ENCODE data around the gene AUP1.

AUP1 gene

DNA sequence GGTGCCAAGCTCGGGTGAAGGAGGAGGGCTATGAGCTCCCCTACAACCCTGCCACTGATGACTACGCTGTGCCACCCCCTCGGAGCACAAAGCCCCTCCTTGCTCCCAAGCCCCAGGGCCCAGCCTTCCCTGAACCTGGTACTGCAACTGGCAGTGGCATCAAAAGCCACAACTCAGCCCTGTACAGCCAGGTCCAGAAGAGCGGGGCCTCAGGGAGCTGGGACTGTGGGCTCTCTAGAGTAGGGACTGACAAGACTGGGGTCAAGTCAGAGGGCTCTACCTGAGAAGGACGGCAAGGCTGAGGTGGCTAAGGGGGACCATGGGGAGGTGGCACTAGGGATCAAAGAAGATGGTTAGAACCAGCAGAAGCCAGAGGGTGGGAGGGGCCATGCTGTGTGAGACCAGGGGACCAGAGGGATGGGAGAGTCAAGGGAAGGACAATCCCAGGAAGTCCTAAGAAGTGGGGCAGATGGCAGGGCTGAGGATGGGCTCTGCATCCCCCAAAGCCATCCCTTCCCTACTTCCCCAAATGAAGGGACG lies 27.4 kb upstream of the AUP1 start:
- no peak overlapping the region for H3K4me3 ChIP-seq (ENCODE audit: extremely low read depth, insufficient read depth, low read length, poor library complexity, severe bottlenecking)
- H3K36me3 ChIP-seq (ENCODE audit: control insufficient read depth, insufficient read depth, low read length), result peaks cover 13% of the 10 kb centered on the region
- H3K27ac ChIP-seq (ENCODE audit: low read depth, low read length, severe bottlenecking), result no peak overlapping the region
- WGBS, 2 experiments (ENCODE audit: insufficient coverage in 2 of 2), result 95 to 100% methylated on average over 2 to 5 of the region's 6 CpGs
- H3K9me3 ChIP-seq (ENCODE audit: control insufficient read depth, low read length), result no peaks in the 10 kb centered on the region
- peaks cover 10% of the 10 kb centered on the region for H3K4me1 ChIP-seq (ENCODE audit: control insufficient read depth, insufficient read depth, low read length, poor library complexity, severe bottlenecking)

DNA sequence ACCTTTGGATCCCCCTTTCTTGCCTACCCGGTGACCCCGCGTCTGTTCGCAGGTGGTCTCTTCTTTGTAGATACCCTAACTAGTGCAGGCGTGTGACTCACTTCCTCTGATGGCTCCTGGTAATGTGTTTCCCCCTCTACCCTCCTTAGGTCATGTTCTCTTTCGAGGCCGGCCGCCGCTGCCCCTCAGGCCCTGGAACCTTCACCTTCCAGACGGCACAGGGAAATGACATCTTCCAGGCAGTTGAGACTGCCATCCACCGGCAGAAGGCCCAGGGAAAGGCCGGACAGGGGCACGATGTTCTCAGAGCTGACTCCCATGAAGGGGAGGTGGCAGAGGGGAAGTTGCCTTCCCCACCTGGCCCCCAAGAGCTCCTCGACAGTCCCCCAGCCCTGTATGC lies 26.7 kb upstream of the AUP1 start:
- WGBS, 2 experiments (ENCODE audit: insufficient coverage in 2 of 2), result 81 to 87% methylated on average over 10 to 14 of the region's 14 CpGs
- H3K27ac ChIP-seq (ENCODE audit: low read depth, low read length, severe bottlenecking), result no peak overlapping the region

DNA sequence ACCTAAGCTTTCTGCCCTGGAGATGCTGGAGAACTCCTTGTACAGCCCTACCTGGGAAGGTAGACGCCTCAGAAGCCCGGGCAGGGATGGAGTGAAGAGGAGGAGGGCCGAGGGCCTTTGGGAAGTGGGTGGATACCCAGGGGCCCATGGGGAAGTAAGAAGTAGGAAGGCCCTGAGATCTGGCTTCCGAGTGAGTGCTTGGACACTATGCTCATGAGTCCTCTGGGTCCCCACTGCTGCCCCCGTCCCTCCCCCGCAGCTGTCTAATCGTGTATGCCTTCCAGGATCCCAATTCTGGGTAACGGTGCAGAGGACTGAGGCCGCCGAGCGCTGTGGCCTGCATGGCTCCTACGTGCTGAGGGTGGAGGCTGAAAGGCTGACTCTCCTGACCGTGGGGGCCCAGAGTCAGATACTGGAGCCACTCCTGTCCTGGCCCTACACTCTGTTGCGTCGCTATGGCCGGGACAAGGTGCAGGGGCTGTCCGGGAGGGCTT lies 26.2 kb upstream of the AUP1 start:
- peaks cover 10% of the 10 kb centered on the region for H3K4me1 ChIP-seq (ENCODE audit: control insufficient read depth, insufficient read depth, low read length, poor library complexity, severe bottlenecking)
- 63 to 71% methylated on average over 15 of the region's 17 CpGs for WGBS, 2 experiments (ENCODE audit: insufficient coverage in 2 of 2)
- H3K36me3 ChIP-seq (ENCODE audit: control insufficient read depth, insufficient read depth, low read length), result peaks cover 24% of the 10 kb centered on the region
- no peaks in the 10 kb centered on the region for H3K9me3 ChIP-seq (ENCODE audit: control insufficient read depth, low read length)
- no peak overlapping the region for H3K27ac ChIP-seq (ENCODE audit: low read depth, low read length, severe bottlenecking)
- H3K4me3 ChIP-seq (ENCODE audit: extremely low read depth, insufficient read depth, low read length, poor library complexity, severe bottlenecking), result peak overlapping the region; percentile 76

More for the DNA sequence above, 26.7 kb upstream of the AUP1 start:
- no peak overlapping the region for H3K4me3 ChIP-seq (ENCODE audit: extremely low read depth, insufficient read depth, low read length, poor library complexity, severe bottlenecking)
- peaks cover 21% of the 10 kb centered on the region for H3K36me3 ChIP-seq (ENCODE audit: control insufficient read depth, insufficient read depth, low read length)
- peaks cover 10% of the 10 kb centered on the region for H3K4me1 ChIP-seq (ENCODE audit: control insufficient read depth, insufficient read depth, low read length, poor library complexity, severe bottlenecking)
- no peaks in the 10 kb centered on the region for H3K9me3 ChIP-seq (ENCODE audit: control insufficient read depth, low read length)

DNA sequence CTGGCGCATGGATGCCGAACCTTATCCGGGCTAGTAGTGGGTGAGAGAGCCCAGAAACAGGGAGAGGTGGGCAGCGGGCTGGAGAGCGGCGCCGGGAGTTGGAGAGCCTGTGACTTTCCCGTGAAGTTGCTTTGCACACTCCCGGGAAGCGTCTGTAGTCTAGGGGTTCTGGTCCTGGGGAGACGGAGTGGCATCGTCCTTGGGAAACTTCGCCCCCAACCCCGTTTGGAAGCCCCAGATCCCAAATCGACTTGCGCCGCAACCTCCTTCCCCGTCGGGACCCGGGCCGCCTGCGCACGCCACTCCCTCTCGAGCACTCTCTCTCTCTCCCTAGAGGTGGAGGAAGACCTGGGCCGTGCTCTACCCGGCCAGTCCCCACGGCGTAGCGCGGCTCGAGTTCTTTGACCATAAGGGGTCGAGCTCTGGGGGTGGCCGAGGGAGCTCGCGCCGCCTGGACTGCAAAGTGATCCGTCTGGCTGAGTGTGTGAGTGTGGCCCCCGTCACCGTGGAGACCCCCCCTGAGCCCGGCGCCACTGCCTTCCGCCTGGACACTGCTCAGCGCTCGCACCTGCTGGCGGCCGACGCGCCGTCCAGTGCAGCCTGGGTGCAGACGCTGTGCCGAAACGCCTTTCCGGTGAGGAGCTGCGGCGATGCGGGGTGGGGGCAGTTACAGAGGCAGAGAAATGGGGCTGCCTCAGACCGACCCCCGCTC lies 25.5 kb upstream of the AUP1 start:
- WGBS, 2 experiments (ENCODE audit: insufficient coverage in 2 of 2), result 1% methylated on average over 28 to 40 of the region's 58 CpGs
- no peaks in the 10 kb centered on the region for H3K9me3 ChIP-seq (ENCODE audit: control insufficient read depth, low read length)
- H3K4me1 ChIP-seq (ENCODE audit: control insufficient read depth, insufficient read depth, low read length, poor library complexity, severe bottlenecking), result peaks cover 10% of the 10 kb centered on the region
- H3K36me3 ChIP-seq (ENCODE audit: control insufficient read depth, insufficient read depth, low read length), result peaks cover 31% of the 10 kb centered on the region
- peak overlapping the region; percentile 76 for H3K4me3 ChIP-seq (ENCODE audit: extremely low read depth, insufficient read depth, low read length, poor library complexity, severe bottlenecking)
- no peak overlapping the region for H3K27ac ChIP-seq (ENCODE audit: low read depth, low read length, severe bottlenecking)

DNA sequence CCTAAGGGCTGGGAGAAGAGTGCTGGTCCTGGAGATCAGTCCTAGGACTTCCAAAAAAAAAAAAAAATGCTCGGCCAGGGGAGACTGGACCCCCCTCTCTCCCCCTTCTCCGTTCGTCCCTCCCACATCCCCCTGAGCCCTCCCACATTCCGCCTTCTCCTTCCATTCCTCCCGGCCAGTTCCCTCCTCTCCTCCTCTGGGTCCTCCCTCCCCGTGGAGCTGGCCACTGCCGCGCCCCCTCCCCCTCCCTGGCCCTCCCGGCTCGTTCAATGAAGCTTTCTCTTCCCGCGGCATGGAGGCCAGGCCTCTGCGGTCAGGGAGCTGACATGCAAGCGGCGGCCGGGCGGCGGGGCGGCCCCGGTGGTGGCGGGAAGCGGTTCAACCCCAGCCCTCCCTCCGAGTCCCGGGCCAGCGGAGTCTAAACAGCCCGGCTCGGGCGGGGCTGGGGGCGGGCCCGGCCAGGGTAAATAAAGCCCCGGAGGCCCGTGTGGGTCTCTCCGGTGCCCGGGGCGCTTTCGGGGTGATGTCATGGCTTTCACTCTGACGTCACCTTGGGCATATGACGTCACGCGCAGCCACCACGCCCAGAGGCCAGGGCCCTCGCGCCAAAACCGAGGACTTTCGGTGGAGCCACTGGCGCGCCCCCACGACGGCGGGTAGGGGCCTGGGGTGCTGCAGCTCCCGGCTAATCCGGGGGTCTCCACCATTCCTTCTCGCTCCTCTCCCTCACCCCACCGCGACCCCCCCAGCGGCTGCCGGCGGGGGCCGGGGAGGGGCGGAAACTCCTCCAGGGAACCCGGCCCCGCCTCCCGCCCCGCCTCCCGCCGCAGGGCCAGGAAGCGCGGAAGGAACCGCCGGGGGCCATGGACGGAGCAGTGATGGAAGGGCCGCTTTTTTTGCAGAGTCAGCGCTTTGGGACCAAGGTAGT lies 24.6 kb upstream of the AUP1 start, which contains the start of the genes DOK1 and LOXL3:
Gene DOK1, plus strand, starts transcription at position 829 of the 928 bp plus-strand sequence. Its CDS starts 35 bp downstream, at position 864.
Gene LOXL3, minus strand, starts transcription at position 51 of the 928 bp plus-strand sequence. CDS start 1,308 bp downstream, outside the sequence.
- H3K4me1 ChIP-seq (ENCODE audit: control insufficient read depth, insufficient read depth, low read length, poor library complexity, severe bottlenecking), result peaks cover 14% of the 10 kb centered on the region
- peaks cover 35% of the 10 kb centered on the region for H3K36me3 ChIP-seq (ENCODE audit: control insufficient read depth, insufficient read depth, low read length)
- peak within 1 kb of the TSS; percentile 98 for H3K27ac ChIP-seq (ENCODE audit: low read depth, low read length, severe bottlenecking)
- peak within 1 kb of the TSS; percentile 76 for H3K4me3 ChIP-seq (ENCODE audit: extremely low read depth, insufficient read depth, low read length, poor library complexity, severe bottlenecking)
- 0 to 1% methylated on average over 28 to 59 of the region's 73 CpGs for WGBS, 2 experiments (ENCODE audit: insufficient coverage in 2 of 2)
- H3K9me3 ChIP-seq (ENCODE audit: control insufficient read depth, low read length), result no peaks in the 10 kb centered on the region

DNA sequence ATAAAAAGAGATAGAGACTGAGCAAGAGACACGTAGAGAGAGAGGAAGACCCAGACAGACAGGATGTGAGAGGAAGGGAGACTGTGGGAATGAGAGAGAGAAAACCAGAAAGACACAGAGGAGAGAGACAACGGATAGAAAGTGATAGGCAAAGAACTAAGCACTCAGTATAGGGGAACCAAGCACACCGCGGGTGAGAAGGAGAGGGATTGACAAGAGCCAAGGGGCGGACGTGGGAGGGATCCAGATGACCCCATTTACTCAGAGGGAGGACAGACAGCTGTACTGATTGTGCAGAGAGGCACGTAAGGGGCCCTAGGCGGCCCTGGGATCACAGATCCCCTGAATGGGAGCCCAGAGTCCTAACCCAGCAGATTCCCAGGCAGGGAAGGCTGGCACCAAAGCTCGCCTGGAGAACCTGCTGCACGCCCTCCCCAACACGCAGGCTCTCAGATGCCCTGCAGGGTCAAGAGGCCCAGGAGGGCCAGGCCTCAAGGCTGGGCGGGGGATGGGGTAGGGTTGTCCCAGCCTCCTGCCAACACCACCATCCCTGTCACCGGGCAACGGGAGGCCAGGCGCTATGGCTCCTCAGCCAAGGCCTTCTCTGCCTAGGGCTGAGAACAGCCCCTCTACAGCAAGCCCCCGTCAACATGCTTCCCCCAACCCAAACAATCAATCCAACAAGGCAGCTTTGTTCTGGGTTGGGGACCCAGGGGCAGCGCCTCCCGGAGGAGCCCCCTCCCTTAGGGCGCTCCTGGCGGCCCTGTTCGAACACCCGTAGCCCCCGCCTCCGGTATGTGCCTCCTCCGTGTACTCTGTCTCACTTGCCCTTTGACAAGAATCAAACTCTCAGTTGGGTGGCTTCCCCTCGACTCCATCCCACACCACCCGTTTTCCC lies 23.7 kb upstream of the AUP1 start:
- H3K4me3 ChIP-seq (ENCODE audit: extremely low read depth, insufficient read depth, low read length, poor library complexity, severe bottlenecking), result peak overlapping the region; percentile 76
- 15% methylated on average over 18 to 20 of the region's 27 CpGs for WGBS, 2 experiments (ENCODE audit: insufficient coverage in 2 of 2)
- H3K36me3 ChIP-seq (ENCODE audit: control insufficient read depth, insufficient read depth, low read length), result peaks cover 35% of the 10 kb centered on the region
- peak overlapping the region; percentile 98 for H3K27ac ChIP-seq (ENCODE audit: low read depth, low read length, severe bottlenecking)
- no peaks in the 10 kb centered on the region for H3K9me3 ChIP-seq (ENCODE audit: control insufficient read depth, low read length)
- H3K4me1 ChIP-seq (ENCODE audit: control insufficient read depth, insufficient read depth, low read length, poor library complexity, severe bottlenecking), result peaks cover 15% of the 10 kb centered on the region

DNA sequence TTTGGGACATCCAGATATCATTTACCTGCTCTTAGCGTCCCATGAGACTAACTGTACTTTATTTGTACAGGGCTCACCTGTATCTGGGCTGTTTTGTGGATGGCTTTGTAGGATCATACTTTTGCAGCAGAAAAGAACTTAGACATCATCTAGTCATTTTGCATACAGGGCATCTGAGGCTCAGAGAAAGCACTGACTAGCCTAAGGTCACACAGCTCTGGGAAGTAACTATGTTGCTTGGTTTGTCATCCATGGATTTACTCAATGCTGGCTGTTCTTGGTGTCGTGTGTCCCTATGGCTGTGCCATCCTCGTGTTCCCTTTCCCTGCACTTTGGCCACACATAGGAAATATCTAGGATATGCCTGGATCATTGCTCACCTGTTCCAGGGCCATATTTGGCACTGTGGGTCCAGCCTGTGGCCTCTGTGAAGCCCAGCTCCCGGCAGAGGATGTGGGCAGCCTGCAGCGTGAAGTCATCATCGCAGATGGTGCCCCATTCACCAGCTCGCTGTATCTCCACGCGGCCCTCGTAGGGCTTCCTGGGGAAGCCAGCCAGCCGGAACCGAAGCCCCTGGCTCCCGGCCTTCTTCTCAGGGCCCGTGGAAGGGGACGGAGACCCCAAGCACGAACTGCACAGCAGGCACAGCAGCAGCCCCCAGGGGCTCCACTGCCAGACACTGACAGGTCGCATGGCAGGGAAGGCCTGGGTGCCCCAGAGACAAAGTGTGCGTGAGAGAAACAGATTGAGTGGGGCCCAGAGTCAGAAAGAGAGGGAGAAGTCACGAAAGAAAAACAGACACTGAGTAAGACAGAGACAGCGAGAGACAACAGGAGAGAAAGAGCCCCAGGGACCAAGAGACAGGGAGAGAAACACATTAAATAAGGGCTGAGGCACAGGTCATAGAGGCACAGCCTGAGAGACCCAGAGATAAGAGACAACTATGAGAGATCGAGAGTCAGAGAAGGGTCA lies 22.7 kb upstream of the AUP1 start:
- H3K9me3 ChIP-seq (ENCODE audit: control insufficient read depth, low read length), result no peaks in the 10 kb centered on the region
- no peak overlapping the region for H3K4me3 ChIP-seq (ENCODE audit: extremely low read depth, insufficient read depth, low read length, poor library complexity, severe bottlenecking)
- peaks cover 15% of the 10 kb centered on the region for H3K4me1 ChIP-seq (ENCODE audit: control insufficient read depth, insufficient read depth, low read length, poor library complexity, severe bottlenecking)
- H3K27ac ChIP-seq (ENCODE audit: low read depth, low read length, severe bottlenecking), result no peak overlapping the region
- H3K36me3 ChIP-seq (ENCODE audit: control insufficient read depth, insufficient read depth, low read length), result peaks cover 37% of the 10 kb centered on the region
- 92% methylated on average over 21 of the region's 21 CpGs for WGBS, 2 experiments (ENCODE audit: insufficient coverage in 2 of 2)

DNA sequence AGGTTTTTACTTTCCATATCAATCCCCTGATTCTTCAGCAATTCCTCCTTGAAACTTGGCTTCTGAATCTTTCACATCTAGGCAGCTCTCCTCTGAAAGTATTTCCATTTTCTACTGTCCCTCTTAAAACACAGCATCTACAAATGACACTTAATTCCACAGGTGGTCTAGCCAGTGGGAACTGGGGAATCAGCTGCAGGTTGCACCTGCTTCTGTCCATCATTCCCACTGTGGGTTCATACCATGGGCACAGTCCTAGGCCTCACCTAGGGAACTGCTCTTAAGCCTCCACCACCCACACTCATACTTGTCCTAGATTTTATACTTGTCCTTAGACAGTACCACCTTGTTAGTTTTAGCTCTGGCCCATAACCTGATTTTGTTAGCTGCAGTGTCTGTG lies 22.0 kb upstream of the AUP1 start:
- Histone ChIP-seq H3K4me1 (ENCODE audit: control insufficient read depth, insufficient read depth, low read length, poor library complexity, severe bottlenecking) (peaks cover 15% of the 10 kb centered on the region), H3K4me3 (ENCODE audit: extremely low read depth, insufficient read depth, low read length, poor library complexity, severe bottlenecking) (no peak overlapping the region), H3K9me3 (ENCODE audit: control insufficient read depth, low read length) (no peaks in the 10 kb centered on the region), H3K36me3 (ENCODE audit: control insufficient read depth, insufficient read depth, low read length) (peaks cover 33% of the 10 kb centered on the region), H3K27ac (ENCODE audit: low read depth, low read length, severe bottlenecking) (no peak overlapping the region)

DNA sequence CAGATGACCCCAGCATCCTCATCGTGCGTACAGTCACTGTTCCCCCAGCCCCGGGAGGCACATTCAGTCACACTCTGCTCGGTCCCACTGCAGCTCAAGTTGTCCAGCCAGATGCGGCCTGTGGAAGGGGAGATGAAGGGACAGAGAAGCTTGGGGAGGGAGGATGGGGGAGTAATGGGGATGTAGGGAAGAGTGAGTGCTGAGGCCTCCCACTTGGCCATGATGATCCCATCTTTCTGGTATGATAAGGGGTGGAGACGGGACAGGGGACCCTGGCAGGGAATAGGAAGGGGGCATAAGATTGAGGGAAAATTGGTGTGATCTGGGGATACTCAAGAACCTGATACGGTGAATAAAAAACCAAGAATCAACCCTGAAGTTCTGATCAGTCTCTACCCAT lies 20.7 kb upstream of the AUP1 start:
- Histone ChIP-seq H3K27ac (ENCODE audit: low read depth, low read length, severe bottlenecking) (no peak overlapping the region), H3K36me3 (ENCODE audit: control insufficient read depth, insufficient read depth, low read length) (peaks cover 31% of the 10 kb centered on the region), H3K4me1 (ENCODE audit: control insufficient read depth, insufficient read depth, low read length, poor library complexity, severe bottlenecking) (peaks cover 4% of the 10 kb centered on the region), H3K4me3 (ENCODE audit: extremely low read depth, insufficient read depth, low read length, poor library complexity, severe bottlenecking) (no peak overlapping the region), H3K9me3 (ENCODE audit: control insufficient read depth, low read length) (no peaks in the 10 kb centered on the region)
- 92 to 96% methylated on average over 7 of the region's 7 CpGs for WGBS, 2 experiments (ENCODE audit: insufficient coverage in 2 of 2)
